Hepatocyte (in vitro differentiated cells): Measurements from ENCODE around the gene HPSE2.

Source experiments
- CTCF ChIP-seq: fragments of 200-600 bp; sonication (generic); IDR thresholded peaks from 2 replicates; pipeline ENCODE4 v1.5.1; 2016; ENCODE audit warnings: antibody characterized with exemption, mild to moderate bottlenecking; ENCODE audit not compliant: poor library complexity
- EZH2phosphoT487 ChIP-seq: fragments of 200-600 bp; sonication (generic); IDR thresholded peaks from one replicate; pipeline ENCODE4 v1.6.1; 2018; ENCODE audit warnings: antibody characterized with exemption, mild to moderate bottlenecking, low read depth, moderate library complexity; ENCODE audit not compliant: unreplicated experiment, severe bottlenecking

DNA sequence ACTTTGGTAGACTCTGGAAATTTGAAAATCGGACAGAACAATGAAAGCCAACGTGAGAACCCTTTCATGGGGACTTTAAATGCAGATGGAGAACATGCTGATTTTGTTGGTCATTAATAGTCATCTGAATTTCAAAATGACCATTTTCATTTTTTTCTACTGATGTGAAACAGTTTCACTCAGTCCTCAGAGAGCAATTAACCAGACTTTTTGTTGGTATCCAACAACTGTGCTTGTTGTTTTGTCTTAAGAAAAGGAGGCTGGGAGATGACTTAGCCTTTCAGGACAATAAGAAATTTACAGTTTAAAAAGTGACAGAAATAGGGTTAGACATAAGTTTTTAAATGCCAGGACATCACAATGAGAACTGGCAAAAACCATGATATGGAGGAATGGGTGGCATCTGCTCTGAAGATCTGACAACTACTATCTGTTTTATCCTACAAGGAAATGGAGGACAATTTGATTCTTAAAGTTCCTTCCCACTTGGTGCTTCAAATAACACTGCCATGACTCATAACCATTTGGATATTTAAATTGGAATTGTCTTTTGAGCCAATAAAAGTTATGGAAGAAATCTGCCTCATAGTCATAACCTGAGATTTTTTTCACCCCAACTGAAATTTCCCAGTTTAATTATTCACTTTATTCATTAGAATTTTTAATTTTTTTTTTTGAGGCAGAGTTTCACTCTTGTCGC is 701.8 kb downstream of the HPSE2 start:
- TF ChIP-seq CTCF (no peak), EZH2phosphoT487 (no peak)
